Activated CD8-positive, alpha-beta memory T cell treated with anti-CD3 and anti-CD28 coated beads for 1 hour (primary cell): ENCODE measurements around the gene ETV7.
A peak's percentile ranks its signal among the peaks of the same experiment; 100 is the strongest.
"Not testable (repeated sequence)": the region's sequence is repeated elsewhere in the genome, so short reads cannot be mapped to it uniquely, and the experiment has no call there.

Experiments
- DNase-seq, 2 donors: peaks; one replicate each; pipeline ENCODE4 v3.0.0-alpha.2; 2020; ENCODE audit warnings: low read depth in 1 of 2; ENCODE audit errors: extremely low read depth in 1 of 2

ETV7 gene

GRCh38 chr6:36364669-36365479 lies 22.6 kb downstream of the ETV7 start:
- DNase-seq = no peak

- DNase-seq = not testable (repeated sequence)
Observed at GRCh38 chr6:36364061-36364635, 23.3 kb downstream of the ETV7 start.

GRCh38 chr6:36363371-36363752 lies 24.1 kb downstream of the ETV7 start:
- DNase-seq = not testable (repeated sequence)

GRCh38 chr6:36362551-36363370 lies 24.7 kb downstream of the ETV7 start:
- no peak for DNase-seq

GRCh38 chr6:36361071-36361470 lies 26.4 kb downstream of the ETV7 start:
- DNase-seq = no peak

GRCh38 chr6:36360241-36361054 lies 27.0 kb downstream of the ETV7 start:
- DNase-seq = peak; percentile 24 to 37

GRCh38 chr6:36358226-36358915 lies 29.1 kb downstream of the ETV7 start:
- DNase-seq = no peak

- DNase-seq = no peak
Observed at GRCh38 chr6:36357872-36358225, 29.6 kb downstream of the ETV7 start.

GRCh38 chr6:36355819-36356218 lies 31.6 kb downstream of the ETV7 start:
- no peak for DNase-seq

GRCh38 chr6:36353411-36353915 lies 34.0 kb downstream of the ETV7 start:
- DNase-seq = no peak

GRCh38 chr6:36352477-36353157 lies 34.9 kb downstream of the ETV7 start:
- no peak for DNase-seq

- no peak for DNase-seq
Observed at GRCh38 chr6:36350681-36351571, 36.5 kb downstream of the ETV7 start.

- no peak for DNase-seq
Observed at GRCh38 chr6:36350082-36350481, 37.4 kb downstream of the ETV7 start.

- DNase-seq = no peak
Observed at GRCh38 chr6:36349240-36349639, 38.2 kb downstream of the ETV7 start.

- DNase-seq = no peak
Observed at GRCh38 chr6:36347621-36348020, 39.8 kb downstream of the ETV7 start.

- DNase-seq = no peak
Observed at GRCh38 chr6:36346486-36347273, 40.8 kb downstream of the ETV7 start.

- DNase-seq = no peak
Observed at GRCh38 chr6:36345681-36346466, 41.6 kb downstream of the ETV7 start.
